Measurements from ENCODE around the gene RAB6B.

RAB6B gene

DNA sequence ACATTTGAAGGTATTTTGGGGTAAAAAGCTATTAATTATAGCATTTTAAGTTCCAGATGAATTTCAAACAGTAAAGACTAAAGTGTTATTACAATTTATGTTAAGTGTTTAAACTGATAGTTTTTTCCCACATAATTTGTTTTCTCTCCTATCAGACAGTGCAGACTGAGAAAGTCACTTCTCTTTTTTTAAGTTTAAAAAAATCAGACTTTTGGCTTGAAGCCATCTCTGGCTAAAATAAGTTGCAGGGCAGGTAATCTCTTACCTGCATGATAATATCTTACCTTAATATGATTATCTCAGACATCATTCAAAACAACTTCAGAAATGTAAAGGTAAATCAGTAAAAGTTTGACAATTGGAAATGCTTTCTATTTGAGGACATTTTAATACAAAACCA is 21.5 kb upstream of the RAB6B start:
- DNase-seq (ENCODE audit: extremely low read depth, low read depth), result no peak
- TF ChIP-seq, protein P1, sequence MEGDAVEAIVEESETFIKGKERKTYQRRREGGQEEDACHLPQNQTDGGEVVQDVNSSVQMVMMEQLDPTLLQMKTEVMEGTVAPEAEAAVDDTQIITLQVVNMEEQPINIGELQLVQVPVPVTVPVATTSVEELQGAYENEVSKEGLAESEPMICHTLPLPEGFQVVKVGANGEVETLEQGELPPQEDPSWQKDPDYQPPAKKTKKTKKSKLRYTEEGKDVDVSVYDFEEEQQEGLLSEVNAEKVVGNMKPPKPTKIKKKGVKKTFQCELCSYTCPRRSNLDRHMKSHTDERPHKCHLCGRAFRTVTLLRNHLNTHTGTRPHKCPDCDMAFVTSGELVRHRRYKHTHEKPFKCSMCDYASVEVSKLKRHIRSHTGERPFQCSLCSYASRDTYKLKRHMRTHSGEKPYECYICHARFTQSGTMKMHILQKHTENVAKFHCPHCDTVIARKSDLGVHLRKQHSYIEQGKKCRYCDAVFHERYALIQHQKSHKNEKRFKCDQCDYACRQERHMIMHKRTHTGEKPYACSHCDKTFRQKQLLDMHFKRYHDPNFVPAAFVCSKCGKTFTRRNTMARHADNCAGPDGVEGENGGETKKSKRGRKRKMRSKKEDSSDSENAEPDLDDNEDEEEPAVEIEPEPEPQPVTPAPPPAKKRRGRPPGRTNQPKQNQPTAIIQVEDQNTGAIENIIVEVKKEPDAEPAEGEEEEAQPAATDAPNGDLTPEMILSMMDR (IDR thresholded peaks at IDR 0.05; ENCODE audit: low read depth, low read length), result no peak

DNA sequence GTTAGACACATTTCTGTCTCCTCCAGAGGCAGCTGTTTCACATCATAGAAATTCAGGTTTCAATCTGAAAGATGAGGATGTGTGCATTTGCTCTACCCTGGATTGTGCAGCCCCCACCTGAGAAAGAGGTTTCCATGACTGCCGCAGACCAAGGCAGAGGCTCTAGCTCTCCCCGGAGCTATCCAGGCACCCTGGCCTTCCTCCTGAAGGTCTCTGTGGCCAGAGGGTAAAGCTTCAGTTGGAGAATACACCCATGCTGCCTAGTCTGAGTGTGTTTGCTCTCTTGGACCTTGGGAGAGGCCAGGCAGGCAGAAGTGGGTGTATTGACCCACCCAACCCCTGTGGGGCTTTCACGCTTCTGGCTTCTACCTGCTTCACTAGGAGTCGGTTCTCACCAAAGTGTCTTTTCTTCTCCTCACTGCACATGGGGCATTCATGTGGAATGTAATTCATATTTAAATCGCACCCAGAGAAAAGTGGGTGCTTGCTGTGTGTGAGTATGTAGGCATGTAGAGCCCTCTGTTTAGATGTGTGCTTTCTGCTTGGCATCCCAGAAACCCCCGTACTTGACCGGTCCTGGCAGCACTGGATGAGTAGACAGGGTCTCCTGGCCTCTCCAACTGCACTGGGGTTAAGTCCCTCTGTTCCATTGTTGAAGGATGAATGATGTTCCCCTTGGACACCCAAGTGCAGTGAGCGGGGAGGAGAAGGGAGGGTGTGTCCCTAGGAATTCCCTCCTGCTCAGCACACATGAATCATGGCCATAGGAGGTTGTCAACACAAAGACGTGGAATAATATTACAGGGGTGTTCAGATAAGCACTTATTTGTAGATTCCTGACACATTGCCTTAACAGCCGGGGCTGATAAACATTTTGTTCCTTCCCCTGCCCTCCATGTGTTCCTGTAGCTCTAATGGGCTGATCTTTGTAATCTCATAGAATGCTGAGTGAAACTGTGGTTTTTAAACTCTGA is 20.3 kb upstream of the RAB6B start:
- TF ChIP-seq, protein P1 (IDR thresholded peaks at IDR 0.05; ENCODE audit: low read depth, low read length), result no peak
- no peak for DNase-seq (ENCODE audit: extremely low read depth, low read depth)

DNA sequence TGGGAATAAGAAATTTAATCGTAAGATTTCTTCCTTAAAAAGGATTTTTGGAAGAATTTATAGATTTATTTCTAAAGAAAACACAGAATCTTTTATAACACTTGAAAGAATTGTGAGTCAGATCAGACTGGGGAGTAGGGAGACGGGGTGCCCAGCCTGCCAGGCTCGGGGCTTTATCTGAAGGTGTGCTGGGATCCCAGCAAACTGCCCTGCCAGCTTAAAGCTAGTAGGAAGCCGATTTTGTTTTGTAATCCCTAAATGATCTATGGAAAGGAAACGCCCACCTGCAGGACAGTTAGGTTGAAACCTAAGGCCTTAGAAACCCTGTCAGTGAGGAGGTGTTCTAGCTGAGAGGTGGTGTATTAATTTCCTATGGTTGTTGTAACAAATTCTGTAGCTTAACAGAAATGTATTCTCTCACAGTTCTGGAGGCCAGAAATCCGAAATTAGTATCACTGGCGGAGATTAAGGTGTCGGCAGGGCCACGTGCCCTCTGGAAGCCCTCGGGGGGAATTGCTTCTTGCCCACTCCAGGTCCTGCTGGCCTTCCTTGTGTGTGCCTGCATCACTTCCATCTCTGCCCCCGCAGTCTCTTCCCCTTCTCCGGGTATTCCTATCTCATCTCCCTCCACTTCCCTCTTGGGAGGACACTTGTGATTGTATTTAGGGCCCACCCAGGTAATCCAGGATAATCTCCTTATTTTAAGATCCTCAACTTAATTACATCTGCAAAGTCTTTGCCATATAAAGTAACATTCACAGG is 19.3 kb upstream of the RAB6B start:
- TF ChIP-seq, protein P1 (IDR thresholded peaks at IDR 0.05; ENCODE audit: low read depth, low read length), result no peak
- no peak for DNase-seq (ENCODE audit: extremely low read depth, low read depth)

DNA sequence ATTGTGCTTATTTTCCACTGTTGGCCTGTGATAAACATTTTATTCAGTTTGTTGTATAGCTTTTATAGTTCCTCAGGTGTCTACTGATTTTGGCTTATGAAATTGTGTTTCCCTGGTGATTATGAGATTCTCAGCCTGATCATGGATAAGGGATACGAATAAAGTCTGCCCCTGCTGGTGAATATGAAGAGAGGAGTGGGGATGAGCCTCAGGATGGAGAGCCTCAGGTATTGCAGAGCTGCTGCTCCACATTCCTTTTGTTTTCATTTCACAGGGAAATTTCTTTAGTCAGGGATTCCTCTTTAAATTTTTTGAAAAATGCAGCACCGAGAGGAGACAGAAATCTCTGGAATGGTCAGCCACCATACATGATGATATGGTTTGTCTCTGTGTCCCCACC is 14.7 kb upstream of the RAB6B start:
- no peak for DNase-seq (ENCODE audit: extremely low read depth, low read depth)
- TF ChIP-seq, protein P1 (IDR thresholded peaks at IDR 0.05; ENCODE audit: low read depth, low read length), result no peak; the same call in 1 of the 2 replicates

DNA sequence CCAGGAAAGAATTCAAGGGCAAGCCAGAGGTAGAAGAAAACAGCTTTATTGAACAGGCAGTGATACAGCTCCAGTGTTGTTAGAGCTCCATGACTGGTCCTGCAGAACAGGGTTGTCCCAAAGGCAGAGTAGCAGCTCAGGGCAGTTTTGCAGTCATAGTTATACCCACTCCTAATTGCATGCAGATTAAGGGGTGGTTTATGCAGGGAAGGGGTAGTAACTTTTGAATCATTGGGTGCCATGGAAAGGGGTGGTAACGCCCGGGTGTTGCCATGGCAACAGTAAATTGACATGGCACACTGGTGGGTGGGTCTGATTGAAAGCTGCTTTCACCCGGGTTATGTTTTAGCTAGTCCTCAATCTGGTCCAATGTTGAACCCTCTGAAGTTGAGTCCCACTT is 9.7 kb upstream of the RAB6B start:
- TF ChIP-seq, protein P1 (IDR thresholded peaks at IDR 0.05; ENCODE audit: low read depth, low read length), result no peak
- no peak for DNase-seq (ENCODE audit: extremely low read depth, low read depth)

DNA sequence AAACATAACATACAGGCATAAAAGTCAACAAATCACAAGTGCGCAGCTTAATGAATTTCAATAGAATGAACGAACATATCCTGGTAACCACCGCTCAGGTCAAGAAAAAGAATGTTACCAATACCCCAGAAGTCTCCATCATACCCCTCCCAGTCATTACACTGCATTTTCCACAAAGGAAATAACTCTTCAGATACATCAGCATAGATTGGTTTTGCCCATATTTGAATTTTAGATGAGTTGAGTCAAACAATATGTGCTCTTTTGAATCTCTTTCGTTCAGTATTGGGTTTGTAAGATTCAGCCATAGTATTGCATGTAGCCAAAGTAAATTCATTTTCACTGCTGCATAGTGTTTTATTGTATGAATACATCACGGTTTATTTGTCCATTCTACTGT is 6.2 kb upstream of the RAB6B start:
- TF ChIP-seq, protein P1 (IDR thresholded peaks at IDR 0.05; ENCODE audit: low read depth, low read length), result no peak
- no peak for DNase-seq (ENCODE audit: extremely low read depth, low read depth)

DNA sequence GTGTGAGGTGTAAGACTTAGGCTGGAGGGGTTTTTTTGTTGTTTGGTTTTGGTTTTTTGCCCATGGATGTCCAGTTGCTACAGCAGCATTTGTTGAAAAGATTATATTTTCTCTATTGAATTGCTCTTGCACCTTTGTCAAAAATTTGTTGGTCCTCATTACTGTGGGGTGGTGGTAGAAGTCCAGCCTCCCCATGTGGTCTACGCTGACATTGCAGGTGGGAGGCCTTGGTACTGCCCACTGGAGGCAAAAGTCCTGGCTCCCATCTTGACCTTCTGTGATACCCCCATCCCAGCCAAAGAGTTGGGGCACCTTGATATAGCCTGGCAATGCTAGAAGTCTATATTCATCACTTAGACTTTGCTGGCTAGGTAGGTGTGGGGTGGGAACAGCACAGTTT is 5.4 kb upstream of the RAB6B start:
- TF ChIP-seq, protein P1 (IDR thresholded peaks at IDR 0.05; ENCODE audit: low read depth, low read length), result no peak; the same call in 1 of the 2 replicates
- DNase-seq (ENCODE audit: extremely low read depth, low read depth), result no peak
